Measurements from ENCODE around the gene TRIM24. TPM values are rescaled to one million over a fixed set of nuclear protein-coding genes. Genes with fewer than 3 reads are reported as not detected.

The TRIM24 gene
- total and polyA plus RNA-seq, 2 of the 13 experiments (the other 11 are each of a cell fraction or from before 2014, with no cell fraction given): 100 to 106 TPM

DNA sequence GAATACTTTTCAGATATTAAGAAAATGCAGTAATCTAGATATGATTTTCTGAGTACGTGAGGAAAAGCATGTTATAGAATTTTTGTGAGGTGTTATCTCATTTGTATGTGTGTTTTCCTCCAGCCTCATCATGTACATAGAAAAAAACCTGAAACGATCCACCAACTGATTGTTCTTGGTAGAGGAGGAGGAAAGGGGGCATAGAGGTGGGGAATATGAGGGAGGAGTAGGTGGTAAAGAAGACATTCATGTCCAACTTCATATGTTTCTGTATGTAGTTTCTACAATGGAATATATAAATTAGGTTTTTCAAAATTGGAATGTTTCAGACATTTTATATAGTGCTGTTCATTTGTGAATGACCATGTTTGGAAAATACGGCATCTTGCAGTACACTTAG, 109.4 kb downstream of the TRIM24 start (continued):
- TF ChIP-seq RBM22 (optimal IDR thresholded peaks at IDR 0.05; ENCODE audit: low read length) (peak; percentile 68), ARID2 (CRISPR knock-in tag; IDR thresholded peaks at IDR 0.05; ENCODE audit: borderline replicate concordance) (no peak), HNRNPK (IDR thresholded peaks at IDR 0.05; ENCODE audit: low read depth, low read length, poor library complexity, severe bottlenecking) (peak; percentile 67), JARID2 (CRISPR knock-in tag; IDR thresholded peaks at IDR 0.05; ENCODE audit: insufficient replicate concordance) (no peak), ZNF205 (CRISPR knock-in tag; IDR thresholded peaks at IDR 0.05) (no peak), ZNF136 (CRISPR knock-in tag; IDR thresholded peaks at IDR 0.05; ENCODE audit: low read depth) (no peak), ZNF670 (CRISPR knock-in tag; IDR thresholded peaks at IDR 0.05; ENCODE audit: borderline replicate concordance) (no peak), POLR2AphosphoS5 (IDR thresholded peaks at IDR 0.05; ENCODE audit: low read depth, low read length) (peak; percentile 16; the same call in 1 of the 2 replicates)
- TF ChIP-seq, protein P1, sequence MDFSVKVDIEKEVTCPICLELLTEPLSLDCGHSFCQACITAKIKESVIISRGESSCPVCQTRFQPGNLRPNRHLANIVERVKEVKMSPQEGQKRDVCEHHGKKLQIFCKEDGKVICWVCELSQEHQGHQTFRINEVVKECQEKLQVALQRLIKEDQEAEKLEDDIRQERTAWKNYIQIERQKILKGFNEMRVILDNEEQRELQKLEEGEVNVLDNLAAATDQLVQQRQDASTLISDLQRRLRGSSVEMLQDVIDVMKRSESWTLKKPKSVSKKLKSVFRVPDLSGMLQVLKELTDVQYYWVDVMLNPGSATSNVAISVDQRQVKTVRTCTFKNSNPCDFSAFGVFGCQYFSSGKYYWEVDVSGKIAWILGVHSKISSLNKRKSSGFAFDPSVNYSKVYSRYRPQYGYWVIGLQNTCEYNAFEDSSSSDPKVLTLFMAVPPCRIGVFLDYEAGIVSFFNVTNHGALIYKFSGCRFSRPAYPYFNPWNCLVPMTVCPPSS (IDR thresholded peaks at IDR 0.05): no peak

DNA sequence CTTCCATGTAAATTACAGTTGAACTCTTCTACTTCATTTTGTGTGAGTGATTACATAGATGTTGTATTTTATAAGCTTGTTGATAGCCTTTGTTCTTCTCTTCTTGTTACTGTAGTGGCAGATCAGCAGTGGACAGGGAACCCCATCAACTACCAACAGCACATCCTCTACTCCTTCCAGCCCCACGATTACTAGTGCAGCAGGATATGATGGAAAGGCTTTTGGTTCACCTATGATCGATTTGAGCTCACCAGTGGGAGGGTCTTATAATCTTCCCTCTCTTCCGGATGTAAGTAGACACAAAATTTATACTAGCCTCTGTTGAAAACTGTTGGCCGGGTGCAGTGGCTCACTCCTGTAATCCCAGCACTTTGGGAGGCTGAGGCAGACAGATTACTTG, 110.7 kb downstream of the TRIM24 start:
- H3K4me2 ChIP-seq (ENCODE audit: low read depth, low read length): no peak overlapping the region
- TF ChIP-seq ZNF878 (CRISPR knock-in tag; IDR thresholded peaks at IDR 0.05): no peak
- no peak for TF ChIP-seq FIP1L1 (IDR thresholded peaks at IDR 0.05; ENCODE audit: borderline replicate concordance, insufficient read depth, low read depth, low read length)
- no peak for TF ChIP-seq KLF9 (CRISPR knock-in tag; IDR thresholded peaks at IDR 0.05; ENCODE audit: low read depth)
- no peak for TF ChIP-seq SOX6 (IDR thresholded peaks at IDR 0.05)
- no peak for TF ChIP-seq SOX6 (CRISPR knock-in tag; IDR thresholded peaks at IDR 0.05)
- no peak for TF ChIP-seq ZBTB8A (CRISPR knock-in tag; IDR thresholded peaks at IDR 0.05; ENCODE audit: borderline replicate concordance, low read depth)
- no peak for TF ChIP-seq ZNF354B (CRISPR knock-in tag; IDR thresholded peaks at IDR 0.05)
- no peak for TF ChIP-seq ZFYVE20 (CRISPR knock-in tag; IDR thresholded peaks at IDR 0.05; ENCODE audit: borderline replicate concordance, low read depth)
- peak; percentile 95 for TF ChIP-seq RBM22 (optimal IDR thresholded peaks at IDR 0.05; ENCODE audit: low read length)
- peak; percentile 45; the same call in 1 of the 2 replicates for TF ChIP-seq POLR2G (IDR thresholded peaks at IDR 0.05; ENCODE audit: low read depth, low read length)
- TF ChIP-seq, protein P2, sequence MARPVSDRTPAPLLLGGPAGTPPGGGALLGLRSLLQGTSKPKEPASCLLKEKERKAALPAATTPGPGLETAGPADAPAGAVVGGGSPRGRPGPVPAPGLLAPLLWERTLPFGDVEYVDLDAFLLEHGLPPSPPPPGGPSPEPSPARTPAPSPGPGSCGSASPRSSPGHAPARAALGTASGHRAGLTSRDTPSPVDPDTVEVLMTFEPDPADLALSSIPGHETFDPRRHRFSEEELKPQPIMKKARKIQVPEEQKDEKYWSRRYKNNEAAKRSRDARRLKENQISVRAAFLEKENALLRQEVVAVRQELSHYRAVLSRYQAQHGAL (CRISPR knock-in tag; IDR thresholded peaks at IDR 0.05; ENCODE audit: not compliant biosample characterization): no peak
- no peak for TF ChIP-seq ELF4 (CRISPR knock-in tag; IDR thresholded peaks at IDR 0.05; ENCODE audit: borderline replicate concordance)
- intact Hi-C loops (cut with micrococcal nuclease; ENCODE audit: unreplicated experiment) (no loop called here), in situ Hi-C loops (cut with HindIII; ENCODE audit: extremely low pct_ligation_motif_present, low pct_unique_long_range_greater_than_20kb) (no loop called here)
- peaks cover 26% of the 10 kb centered on the region for H3K4me1 ChIP-seq (ENCODE audit: insufficient read depth, low read length)
- no peaks in the 10 kb centered on the region for H3K27me3 ChIP-seq (ENCODE audit: control insufficient read depth in 1 of 2, insufficient read depth in 2 of 2, low read length in 2 of 2)
- WGBS (ENCODE audit: low lambda C conversion rate): 97% methylated on average over 4 of the region's 4 CpGs
- peaks cover 10 to 82% of the 10 kb centered on the region in 2 experiments for H3K36me3 ChIP-seq (replicated peaks in 1 of 2; ENCODE audit: control insufficient read depth in 1 of 2, insufficient read depth in 2 of 2, low read length in 2 of 2)
- DNase-seq (ENCODE audit: low spot score) (no peak), ATAC-seq (no peak), FAIRE-seq (no peak)
- H3K9me3 ChIP-seq (ENCODE audit: low read length): no peaks in the 10 kb centered on the region
- H3K27ac ChIP-seq (ENCODE audit: extremely low read length, insufficient read depth, low read length): no peak overlapping the region
- peaks cover 3% of the 10 kb centered on the region for H3K79me2 ChIP-seq (ENCODE audit: insufficient read depth, low read length)
- no peaks in the 10 kb centered on the region for H4K20me1 ChIP-seq (ENCODE audit: insufficient read depth, low read length)
- ChIA-PET CTCF (ENCODE audit: low intra/inter-chr PET ratio, low total read pairs) (no interaction called here), POLR2A (no interaction called here)
- no peak overlapping the region for H2AFZ ChIP-seq (ENCODE audit: low read length)
- no peak overlapping the region for H3K4me3 ChIP-seq (replicated peaks in 1 of 3; ENCODE audit: insufficient read depth in 1 of 3, low read depth in 2 of 3, low read length in 3 of 3)
- BruUV-seq (replicated peaks): no TSS peak
- H3K9ac ChIP-seq (ENCODE audit: insufficient read depth, low read depth, low read length): no peak overlapping the region
